Measurements from ENCODE around the gene ADGRD1.

DNA sequence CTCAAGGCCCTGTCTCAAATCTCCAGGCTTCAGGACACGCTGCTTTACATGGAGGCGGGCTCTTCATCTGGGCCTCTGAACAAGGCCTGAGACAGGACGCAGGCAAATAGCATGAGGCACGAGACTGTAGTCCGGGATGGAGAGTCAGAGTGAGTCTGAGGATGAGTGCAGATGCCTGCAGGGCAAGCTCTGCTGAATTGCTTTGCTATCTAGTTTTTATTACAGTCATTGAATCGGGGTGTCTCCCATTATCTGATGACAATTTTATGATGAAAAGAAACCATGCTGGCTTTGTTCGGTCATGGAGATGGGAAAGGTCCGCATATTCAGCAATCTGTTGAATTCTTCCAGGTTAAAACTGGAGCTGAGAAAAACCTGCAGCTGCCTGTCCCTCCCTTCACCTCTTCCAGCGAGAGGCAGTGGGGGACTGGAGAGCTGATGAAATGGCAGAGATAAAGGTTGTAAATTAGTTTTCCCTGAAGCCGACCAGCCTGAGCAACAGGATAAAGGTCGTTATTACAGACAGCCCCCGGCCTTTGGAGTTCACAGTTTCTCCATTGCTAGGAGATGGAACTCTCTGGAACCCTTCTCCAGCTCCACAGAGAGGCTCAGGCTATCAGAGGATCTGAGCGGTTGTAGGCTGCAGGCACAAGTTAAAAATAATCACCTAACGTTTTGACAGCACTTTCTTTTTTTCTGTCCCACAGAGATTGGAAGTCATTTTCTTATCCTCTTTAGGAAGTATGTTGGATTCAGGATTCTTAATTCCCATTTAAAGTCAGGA, 1.3 kb upstream of the ADGRD1 start:
- TF ChIP-seq POLR2AphosphoS5 (IDR thresholded peaks at IDR 0.05) (no peak), EP300 (IDR thresholded peaks at IDR 0.05) (no peak), POLR2A (IDR thresholded peaks at IDR 0.05) (no peak)
